HepG2 (cell line): ENCODE measurements around the gene PRDM10. TPM values are rescaled to one million over a fixed set of nuclear protein-coding genes. Genes with fewer than 3 reads are reported as not detected.

Experiments
- ELF1 ChIP-seq: sonication (generic); formaldehyde crosslinking; IDR thresholded peaks from 2 replicates; pipeline ENCODE4 v1.4.0; 2020; ENCODE audit warnings: missing genetic modification reagents
- NFIC ChIP-seq: IDR thresholded peaks from 2 replicates; pipeline ENCODE4 v1.6.1; 2012; ENCODE audit warnings: mild to moderate bottlenecking, low read length, inconsistent platforms
- PAX8 ChIP-seq: sonication (generic); formaldehyde crosslinking; IDR thresholded peaks from 2 replicates; pipeline ENCODE4 v1.8.0; 2022; ENCODE audit warnings: mild to moderate bottlenecking, missing genetic modification reagents, borderline replicate concordance
- PRMT3 ChIP-seq: sonication (generic); formaldehyde crosslinking; IDR thresholded peaks from 2 replicates; pipeline ENCODE4 v1.8.1; 2022; ENCODE audit warnings: low read depth, mild to moderate bottlenecking, moderate library complexity, missing genetic modification reagents, borderline replicate concordance
- SMARCE1 ChIP-seq: fragments of 450-650 bp; IDR thresholded peaks from 2 replicates; pipeline ENCODE4 v1.6.1; 2017; ENCODE audit warnings: borderline replicate concordance
- ZFP82 ChIP-seq: sonication (generic); formaldehyde crosslinking; IDR thresholded peaks from 2 replicates; pipeline ENCODE4 v1.5.1; 2020; ENCODE audit warnings: mild to moderate bottlenecking, missing genetic modification reagents, borderline replicate concordance
- ZFYVE20 ChIP-seq: sonication (generic); formaldehyde crosslinking; IDR thresholded peaks from 2 replicates; pipeline ENCODE4 v1.8.0; 2023; ENCODE audit warnings: low read depth, mild to moderate bottlenecking, moderate library complexity, missing genetic modification reagents, borderline replicate concordance
- ZNF451 ChIP-seq: sonication (generic); formaldehyde crosslinking; IDR thresholded peaks from 2 replicates; pipeline ENCODE4 v1.5.0; 2020; ENCODE audit warnings: mild to moderate bottlenecking, missing genetic modification reagents
- ZNF619 ChIP-seq: sonication (generic); formaldehyde crosslinking; IDR thresholded peaks from 2 replicates; pipeline ENCODE4 v1.4.0; 2020; ENCODE audit warnings: mild to moderate bottlenecking, missing genetic modification reagents
- polyA plus RNA-seq, 8 experiments: library from polyadenylated mRNA; depleted of rRNA in 3 of 8; stranded (reverse) in 7 of 8; unstranded in 1 of 8; fragments of >200 nt; fragmentation: Illumina TruSeq in 4 of 8; extraction: Trizol in 4 of 8; gene quantifications; 2 replicates each; pipeline versions ENCODE4 v1.2.1 to v1.2.3, GENCODE V29; 2011 to 2016; ENCODE audit warnings: low read depth in 4 of 8, missing spikeins in 1 of 8, mixed read lengths in 1 of 8; ENCODE audit not compliant: insufficient read depth in 1 of 8
- total RNA-seq, 5 experiments: library from RNA; depleted of rRNA; stranded (reverse); fragments of >200 nt; fragmentation: Illumina TruSeq; extraction: Trizol; gene quantifications; 2 replicates each; pipeline ENCODE4 v1.2.3, GENCODE V29; 2016; ENCODE audit warnings: low read depth in 1 of 5
- TF ChIP-seq, protein P1 (sequence below): IDR thresholded peaks from 2 replicates; pipeline ENCODE4 v1.6.1; 2016; ENCODE audit warnings: missing compliant biosample characterization, missing genetic modification reagents, borderline replicate concordance
- TF ChIP-seq, protein P2 (sequence below): conservative IDR thresholded peaks from 2 replicates; pipeline ENCODE4 v1.6.1; 2018; ENCODE audit warnings: missing genetic modification reagents
- TF ChIP-seq, protein P3 (sequence below): sonication (generic); formaldehyde crosslinking; IDR thresholded peaks from 2 replicates; pipeline ENCODE4 v1.5.1; 2020; ENCODE audit warnings: mild to moderate bottlenecking, missing genetic modification reagents, borderline replicate concordance
- TF ChIP-seq, protein P4 (sequence below): IDR thresholded peaks from 2 replicates; pipeline ENCODE4 v1.6.1; 2018; ENCODE audit warnings: missing genetic modification reagents, mild to moderate bottlenecking, missing compliant biosample characterization
- TF ChIP-seq, protein P5 (sequence below): sonication (generic); formaldehyde crosslinking; conservative IDR thresholded peaks from 2 replicates; pipeline ENCODE4 v1.4.0; 2020; ENCODE audit warnings: missing genetic modification reagents

Gene PRDM10
- total and polyA plus RNA-seq, 2 of the 13 experiments (the other 11 are each of a cell fraction or from before 2014, with no cell fraction given), result 5.7 to 5.8 TPM

DNA sequence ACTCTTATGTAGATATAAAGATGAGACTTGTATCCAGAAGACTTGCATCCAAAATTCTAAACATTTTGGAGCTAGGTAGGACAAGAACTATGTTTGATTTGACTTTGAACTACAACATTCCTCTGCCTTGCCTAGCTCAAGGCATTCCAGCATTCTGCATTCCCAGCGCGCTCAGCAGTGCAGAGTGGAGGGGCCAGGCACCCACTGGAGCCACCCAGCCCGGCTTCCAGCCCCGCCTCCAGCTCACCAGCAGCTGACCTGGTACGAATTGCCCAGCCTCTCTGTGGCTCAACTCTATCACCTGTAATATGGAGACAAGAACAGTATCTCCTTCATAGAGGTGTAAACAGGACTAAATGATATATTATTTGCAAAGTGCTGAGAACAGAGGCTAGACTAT is 28.8 kb downstream of the PRDM10 start (continued):
- TF ChIP-seq NFIC (no peak), ZFYVE20 (CRISPR knock-in tag) (no peak), ZNF619 (no peak), PRMT3 (CRISPR knock-in tag) (no peak), ELF1 (CRISPR knock-in tag) (no peak), ZNF451 (no peak), SMARCE1 (no peak), PAX8 (no peak), ZFP82 (CRISPR knock-in tag) (no peak)
- TF ChIP-seq, protein P1, sequence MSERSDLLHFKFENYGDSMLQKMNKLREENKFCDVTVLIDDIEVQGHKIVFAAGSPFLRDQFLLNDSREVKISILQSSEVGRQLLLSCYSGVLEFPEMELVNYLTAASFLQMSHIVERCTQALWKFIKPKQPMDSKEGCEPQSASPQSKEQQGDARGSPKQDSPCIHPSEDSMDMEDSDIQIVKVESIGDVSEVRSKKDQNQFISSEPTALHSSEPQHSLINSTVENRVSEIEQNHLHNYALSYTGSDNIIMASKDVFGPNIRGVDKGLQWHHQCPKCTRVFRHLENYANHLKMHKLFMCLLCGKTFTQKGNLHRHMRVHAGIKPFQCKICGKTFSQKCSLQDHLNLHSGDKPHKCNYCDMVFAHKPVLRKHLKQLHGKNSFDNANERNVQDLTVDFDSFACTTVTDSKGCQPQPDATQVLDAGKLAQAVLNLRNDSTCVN, result no peak
- TF ChIP-seq, protein P2, sequence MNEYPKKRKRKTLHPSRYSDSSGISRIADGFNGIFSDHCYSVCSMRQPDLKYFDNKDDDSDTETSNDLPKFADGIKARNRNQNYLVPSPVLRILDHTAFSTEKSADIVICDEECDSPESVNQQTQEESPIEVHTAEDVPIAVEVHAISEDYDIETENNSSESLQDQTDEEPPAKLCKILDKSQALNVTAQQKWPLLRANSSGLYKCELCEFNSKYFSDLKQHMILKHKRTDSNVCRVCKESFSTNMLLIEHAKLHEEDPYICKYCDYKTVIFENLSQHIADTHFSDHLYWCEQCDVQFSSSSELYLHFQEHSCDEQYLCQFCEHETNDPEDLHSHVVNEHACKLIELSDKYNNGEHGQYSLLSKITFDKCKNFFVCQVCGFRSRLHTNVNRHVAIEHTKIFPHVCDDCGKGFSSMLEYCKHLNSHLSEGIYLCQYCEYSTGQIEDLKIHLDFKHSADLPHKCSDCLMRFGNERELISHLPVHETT (CRISPR knock-in tag), result no peak
- TF ChIP-seq, protein P3, sequence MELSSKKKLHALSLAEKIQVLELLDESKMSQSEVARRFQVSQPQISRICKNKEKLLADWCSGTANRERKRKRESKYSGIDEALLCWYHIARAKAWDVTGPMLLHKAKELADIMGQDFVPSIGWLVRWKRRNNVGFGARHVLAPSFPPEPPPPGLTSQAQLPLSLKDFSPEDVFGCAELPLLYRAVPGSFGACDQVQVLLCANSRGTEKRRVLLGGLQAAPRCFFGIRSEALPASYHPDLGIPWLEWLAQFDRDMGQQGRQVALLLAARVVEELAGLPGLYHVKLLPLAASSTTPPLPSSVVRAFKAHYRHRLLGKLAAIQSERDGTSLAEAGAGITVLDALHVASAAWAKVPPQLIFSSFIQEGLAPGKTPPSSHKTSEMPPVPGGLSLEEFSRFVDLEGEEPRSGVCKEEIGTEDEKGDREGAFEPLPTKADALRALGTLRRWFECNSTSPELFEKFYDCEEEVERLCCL (CRISPR knock-in tag), result no peak
- TF ChIP-seq, protein P4, sequence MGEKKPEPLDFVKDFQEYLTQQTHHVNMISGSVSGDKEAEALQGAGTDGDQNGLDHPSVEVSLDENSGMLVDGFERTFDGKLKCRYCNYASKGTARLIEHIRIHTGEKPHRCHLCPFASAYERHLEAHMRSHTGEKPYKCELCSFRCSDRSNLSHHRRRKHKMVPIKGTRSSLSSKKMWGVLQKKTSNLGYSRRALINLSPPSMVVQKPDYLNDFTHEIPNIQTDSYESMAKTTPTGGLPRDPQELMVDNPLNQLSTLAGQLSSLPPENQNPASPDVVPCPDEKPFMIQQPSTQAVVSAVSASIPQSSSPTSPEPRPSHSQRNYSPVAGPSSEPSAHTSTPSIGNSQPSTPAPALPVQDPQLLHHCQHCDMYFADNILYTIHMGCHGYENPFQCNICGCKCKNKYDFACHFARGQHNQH, result no peak
- TF ChIP-seq, protein P5, sequence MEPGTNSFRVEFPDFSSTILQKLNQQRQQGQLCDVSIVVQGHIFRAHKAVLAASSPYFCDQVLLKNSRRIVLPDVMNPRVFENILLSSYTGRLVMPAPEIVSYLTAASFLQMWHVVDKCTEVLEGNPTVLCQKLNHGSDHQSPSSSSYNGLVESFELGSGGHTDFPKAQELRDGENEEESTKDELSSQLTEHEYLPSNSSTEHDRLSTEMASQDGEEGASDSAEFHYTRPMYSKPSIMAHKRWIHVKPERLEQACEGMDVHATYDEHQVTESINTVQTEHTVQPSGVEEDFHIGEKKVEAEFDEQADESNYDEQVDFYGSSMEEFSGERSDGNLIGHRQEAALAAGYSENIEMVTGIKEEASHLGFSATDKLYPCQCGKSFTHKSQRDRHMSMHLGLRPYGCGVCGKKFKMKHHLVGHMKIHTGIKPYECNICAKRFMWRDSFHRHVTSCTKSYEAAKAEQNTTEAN (CRISPR knock-in tag), result no peak
